Adipocyte (in vitro differentiated cells): ENCODE measurements around the gene EPHA5.

Experiments
- DNase-seq: peaks from one replicate; pipeline ENCODE4 v3.0.0-alpha.2; 2015; ENCODE audit warnings: low read depth
- H3K27me3 ChIP-seq: replicated peaks from 2 replicates; pipeline ENCODE4 v1.7.0; 2013; ENCODE audit warnings: mild to moderate bottlenecking, low read length, moderate library complexity; ENCODE audit not compliant: control insufficient read depth, insufficient read depth
- H3K36me3 ChIP-seq: 2 replicates; pipeline ENCODE4 v1.7.0; 2013; ENCODE audit warnings: low read length, mild to moderate bottlenecking, moderate library complexity; ENCODE audit not compliant: control insufficient read depth, insufficient read depth, severe bottlenecking
- H3K4me1 ChIP-seq: 2 replicates; pipeline ENCODE4 v1.7.0; 2013; ENCODE audit warnings: mild to moderate bottlenecking, low read length, moderate library complexity; ENCODE audit not compliant: control insufficient read depth, insufficient read depth
- H3K4me3 ChIP-seq: 2 replicates; pipeline ENCODE4 v1.7.0; 2013; ENCODE audit warnings: mild to moderate bottlenecking, low read length, moderate library complexity
- H3K9ac ChIP-seq: 2 replicates; pipeline ENCODE4 v1.7.0; 2013; ENCODE audit warnings: mild to moderate bottlenecking, low read length, moderate library complexity
- H3K9me3 ChIP-seq: 2 replicates; pipeline ENCODE4 v1.7.0; 2013; ENCODE audit warnings: mild to moderate bottlenecking, low read length, moderate library complexity; ENCODE audit not compliant: control insufficient read depth

Gene EPHA5

DNA sequence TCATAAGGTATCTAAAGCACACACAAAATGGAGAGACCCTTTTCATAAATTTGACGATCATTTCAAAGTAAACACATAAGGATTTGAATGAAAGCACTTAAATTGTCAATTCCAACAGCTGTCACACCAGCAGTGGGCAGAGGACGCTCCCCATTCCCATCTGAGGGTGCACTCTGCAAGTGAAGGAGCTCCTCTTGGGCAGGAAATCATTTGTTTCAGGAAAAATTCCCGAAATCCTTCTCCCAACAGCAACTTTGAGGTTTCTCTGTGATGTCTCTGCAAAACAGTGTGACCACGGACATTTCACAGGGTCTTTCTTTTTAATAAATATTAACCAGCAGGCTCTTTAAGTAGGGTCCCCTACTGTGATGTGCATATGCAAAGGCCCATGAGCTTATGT lies 111.0 kb downstream of the EPHA5 start:
- Histone ChIP-seq H3K4me3 (no peak overlapping the region), H3K9me3 (no peaks in the 10 kb centered on the region), H3K4me1 (no peaks in the 10 kb centered on the region), H3K36me3 (no peaks in the 10 kb centered on the region), H3K9ac (no peak overlapping the region), H3K27me3 (no peaks in the 10 kb centered on the region)
- DNase-seq = no peak

DNA sequence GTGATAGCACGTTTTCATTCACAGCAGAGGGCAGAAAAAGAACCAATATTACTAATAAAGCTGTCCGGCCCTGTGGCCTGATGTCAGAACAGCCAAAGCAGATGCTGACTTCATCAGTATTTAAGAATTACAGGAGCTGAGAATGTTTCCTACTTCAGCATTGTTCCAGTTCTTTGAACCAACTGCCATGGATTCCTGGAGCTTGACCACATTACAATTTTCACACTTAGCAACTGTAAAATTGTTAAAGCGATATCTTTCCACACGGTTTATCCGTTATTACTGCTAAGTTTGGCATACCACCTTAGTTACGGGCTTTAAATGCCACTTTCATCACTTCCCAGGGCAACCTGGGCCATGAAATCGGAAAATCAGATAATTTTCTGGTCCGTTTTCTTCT lies 118.2 kb downstream of the EPHA5 start:
- H3K4me3 ChIP-seq = no peak overlapping the region
- no peaks in the 10 kb centered on the region for H3K9me3 ChIP-seq
- no peaks in the 10 kb centered on the region for H3K27me3 ChIP-seq
- DNase-seq = no peak
- no peaks in the 10 kb centered on the region for H3K4me1 ChIP-seq
- H3K9ac ChIP-seq = no peak overlapping the region
- H3K36me3 ChIP-seq = no peaks in the 10 kb centered on the region

DNA sequence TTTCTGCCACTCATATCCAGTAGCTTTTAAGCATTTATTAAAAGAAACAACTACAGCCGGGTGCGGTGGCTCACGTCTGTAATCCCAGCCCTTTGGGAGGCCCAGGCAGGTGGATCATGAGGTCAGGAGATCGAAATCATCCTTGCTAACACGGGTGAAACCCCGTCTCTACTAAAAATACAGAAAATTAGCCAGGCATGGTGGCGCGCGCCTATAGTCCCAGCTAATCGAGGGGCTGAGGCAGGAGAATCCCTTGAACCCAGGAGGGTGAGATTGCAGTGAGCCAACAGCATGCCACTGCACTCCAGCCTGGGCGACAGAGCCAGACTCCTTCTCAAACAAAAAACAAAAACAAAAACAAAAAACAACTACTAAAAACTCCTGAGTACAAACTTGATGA lies 119.8 kb downstream of the EPHA5 start:
- Histone ChIP-seq H3K4me3 (no peak overlapping the region), H3K9me3 (no peaks in the 10 kb centered on the region), H3K27me3 (no peaks in the 10 kb centered on the region), H3K9ac (no peak overlapping the region), H3K4me1 (no peaks in the 10 kb centered on the region), H3K36me3 (no peaks in the 10 kb centered on the region)
- no peak for DNase-seq

DNA sequence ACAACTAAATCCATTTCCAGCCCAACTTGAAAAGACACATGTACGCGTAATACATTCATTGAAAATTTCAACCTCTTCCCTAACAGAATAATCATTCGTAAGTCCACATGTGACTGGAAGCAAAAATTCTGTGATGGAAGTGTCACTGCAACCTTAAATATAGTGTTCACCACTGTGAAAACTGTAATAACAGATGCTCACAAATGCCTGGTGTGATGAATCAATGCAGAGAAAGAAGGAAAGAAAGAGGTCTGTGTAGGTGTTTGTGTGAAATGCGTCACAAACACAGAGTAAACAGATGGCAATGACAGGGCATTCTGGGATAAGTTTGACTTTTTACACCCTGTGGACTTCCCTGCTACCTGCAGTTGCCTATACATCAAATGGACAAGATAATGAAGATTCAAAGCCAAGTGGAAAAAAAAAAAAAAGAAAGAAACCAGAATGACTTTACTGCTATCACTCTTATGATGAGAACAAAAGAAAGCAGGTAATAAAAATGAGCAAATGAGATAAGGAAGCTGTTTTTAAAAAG lies 123.3 kb downstream of the EPHA5 start:
- Histone ChIP-seq H3K9me3 (peaks cover 5% of the 10 kb centered on the region), H3K36me3 (no peaks in the 10 kb centered on the region), H3K27me3 (no peaks in the 10 kb centered on the region), H3K9ac (no peak overlapping the region), H3K4me3 (no peak overlapping the region), H3K4me1 (no peaks in the 10 kb centered on the region)
- DNase-seq = no peak

DNA sequence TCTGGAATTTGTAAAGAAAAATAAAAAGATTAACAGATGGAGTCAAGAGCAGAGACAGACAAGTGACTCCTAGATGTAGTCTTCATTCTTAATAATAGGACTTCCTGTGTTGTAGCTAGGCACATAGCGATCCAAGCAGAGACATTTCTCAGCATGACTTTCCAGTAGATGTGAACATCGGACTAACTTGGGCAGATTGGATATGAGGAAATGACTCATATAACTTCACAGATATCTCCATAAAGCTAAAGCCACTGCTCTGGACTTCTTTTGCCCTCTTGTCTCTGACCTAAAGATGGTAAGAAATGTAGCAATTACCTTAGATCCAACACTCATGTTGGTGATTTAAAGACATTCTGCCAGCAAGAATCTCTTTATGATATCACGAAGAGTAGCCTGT lies 131.7 kb downstream of the EPHA5 start:
- H3K9me3 ChIP-seq = peaks cover 2% of the 10 kb centered on the region
- no peak overlapping the region for H3K4me3 ChIP-seq
- no peaks in the 10 kb centered on the region for H3K36me3 ChIP-seq
- peak; percentile 8 for DNase-seq
- no peak overlapping the region for H3K9ac ChIP-seq
- no peaks in the 10 kb centered on the region for H3K4me1 ChIP-seq
- H3K27me3 ChIP-seq = no peaks in the 10 kb centered on the region

DNA sequence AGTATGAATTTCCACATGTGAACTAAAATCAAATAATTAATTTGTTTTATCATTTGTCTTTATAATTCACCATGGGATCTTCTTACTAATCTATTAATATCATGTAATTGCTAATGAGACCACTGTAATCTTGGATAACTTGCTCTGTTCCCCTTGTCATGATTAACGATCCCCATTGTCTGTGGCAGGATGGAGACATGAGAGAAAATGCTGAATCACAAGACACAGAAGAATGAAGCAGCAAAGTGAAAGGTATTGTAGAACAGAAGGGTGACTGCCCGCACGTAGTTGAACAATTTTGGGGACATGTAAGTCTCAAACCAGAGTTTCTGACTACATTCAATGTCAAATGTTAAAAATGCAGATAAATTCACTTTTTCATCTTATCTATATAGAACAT lies 135.2 kb downstream of the EPHA5 start:
- Histone ChIP-seq H3K36me3 (no peaks in the 10 kb centered on the region), H3K9ac (no peak overlapping the region), H3K4me1 (no peaks in the 10 kb centered on the region), H3K27me3 (no peaks in the 10 kb centered on the region), H3K9me3 (no peaks in the 10 kb centered on the region), H3K4me3 (no peak overlapping the region)
- DNase-seq = no peak

DNA sequence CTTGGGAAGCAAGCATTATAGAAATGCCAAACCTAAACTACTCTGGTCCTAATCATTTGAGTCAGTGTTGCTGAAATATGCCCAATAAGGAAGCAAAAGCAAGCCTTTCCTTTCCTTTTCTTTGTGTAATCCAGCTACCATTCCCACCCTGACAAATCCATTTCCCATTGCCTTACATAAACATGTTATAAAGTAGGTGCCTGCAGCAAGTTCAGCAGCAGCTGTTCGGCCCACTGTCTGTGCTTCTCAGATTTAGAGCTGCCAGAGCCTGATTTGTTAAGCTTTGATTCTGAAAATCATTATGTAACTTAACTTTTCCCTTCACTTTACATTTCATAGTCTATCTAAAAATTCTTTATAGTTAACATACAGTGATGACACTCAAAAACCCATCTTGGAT lies 148.6 kb downstream of the EPHA5 start:
- H3K4me3 ChIP-seq = no peak overlapping the region
- H3K36me3 ChIP-seq = no peaks in the 10 kb centered on the region
- no peaks in the 10 kb centered on the region for H3K9me3 ChIP-seq
- H3K27me3 ChIP-seq = no peaks in the 10 kb centered on the region
- no peak for DNase-seq
- no peak overlapping the region for H3K9ac ChIP-seq
- H3K4me1 ChIP-seq = no peaks in the 10 kb centered on the region

DNA sequence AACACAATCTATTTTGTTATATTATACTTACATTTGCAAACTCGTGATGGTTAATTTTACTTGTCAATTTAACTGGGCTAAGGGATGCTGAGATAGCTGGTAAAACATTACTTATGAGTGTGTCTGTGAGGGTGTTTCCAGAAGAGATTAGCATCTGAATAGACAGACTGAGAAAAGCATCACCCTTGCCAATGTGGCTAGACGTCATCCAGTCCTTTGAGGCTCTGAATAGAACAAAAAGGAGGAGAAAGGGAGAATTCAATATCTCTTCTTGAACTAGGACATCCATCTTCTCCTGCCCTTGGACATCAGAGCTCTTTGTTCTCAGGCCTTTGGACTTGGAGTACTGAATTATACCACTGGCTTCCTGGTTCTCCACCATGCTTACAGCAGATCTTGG lies 154.6 kb downstream of the EPHA5 start:
- Histone ChIP-seq H3K27me3 (no peaks in the 10 kb centered on the region), H3K4me1 (no peaks in the 10 kb centered on the region), H3K9me3 (no peaks in the 10 kb centered on the region), H3K4me3 (no peak overlapping the region), H3K9ac (no peak overlapping the region), H3K36me3 (no peaks in the 10 kb centered on the region)
- DNase-seq = no peak

DNA sequence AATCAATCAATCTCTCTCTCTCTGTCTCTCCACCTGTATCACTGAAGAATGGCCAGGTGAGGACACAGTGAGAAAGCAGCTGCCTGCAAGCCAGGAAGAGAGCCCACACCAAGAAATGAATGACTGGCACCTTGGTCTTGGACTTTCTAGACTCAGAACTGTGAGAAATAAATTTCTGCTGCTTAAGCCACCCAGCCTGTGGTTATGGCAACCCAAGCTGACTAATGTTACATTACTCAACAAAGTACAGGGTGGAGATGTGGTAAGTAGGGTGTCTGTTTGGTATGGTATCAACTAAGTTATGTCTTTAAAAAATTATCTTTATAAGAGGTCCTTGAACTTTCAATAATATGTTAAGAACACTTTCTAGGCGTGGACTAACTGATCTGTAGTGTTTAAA lies 159.3 kb downstream of the EPHA5 start:
- Histone ChIP-seq H3K4me3 (no peak overlapping the region), H3K36me3 (no peaks in the 10 kb centered on the region), H3K9ac (no peak overlapping the region), H3K27me3 (no peaks in the 10 kb centered on the region), H3K4me1 (no peaks in the 10 kb centered on the region), H3K9me3 (no peaks in the 10 kb centered on the region)
- DNase-seq = peak; percentile 62

DNA sequence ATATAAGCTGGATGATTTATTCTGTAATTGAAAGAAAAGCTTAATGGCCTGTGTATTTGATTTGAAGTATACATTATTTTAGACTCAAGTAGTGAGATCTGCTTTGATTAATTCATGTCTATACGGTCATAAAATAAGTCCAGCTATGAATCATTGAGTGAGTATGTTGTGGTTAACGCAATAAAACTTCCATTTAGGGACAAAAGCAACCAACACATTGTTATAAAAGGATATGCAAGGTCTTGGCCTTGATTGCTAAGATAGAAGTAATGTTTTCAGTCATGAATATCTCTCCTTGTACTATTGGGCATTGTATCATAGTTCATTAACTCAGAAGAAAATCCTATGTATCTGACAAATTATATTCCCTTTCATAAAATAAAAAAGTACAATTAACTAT lies 162.1 kb downstream of the EPHA5 start:
- Histone ChIP-seq H3K9me3 (no peaks in the 10 kb centered on the region), H3K9ac (no peak overlapping the region), H3K4me1 (no peaks in the 10 kb centered on the region), H3K27me3 (no peaks in the 10 kb centered on the region), H3K36me3 (no peaks in the 10 kb centered on the region), H3K4me3 (no peak overlapping the region)
- DNase-seq = peak; percentile 59

DNA sequence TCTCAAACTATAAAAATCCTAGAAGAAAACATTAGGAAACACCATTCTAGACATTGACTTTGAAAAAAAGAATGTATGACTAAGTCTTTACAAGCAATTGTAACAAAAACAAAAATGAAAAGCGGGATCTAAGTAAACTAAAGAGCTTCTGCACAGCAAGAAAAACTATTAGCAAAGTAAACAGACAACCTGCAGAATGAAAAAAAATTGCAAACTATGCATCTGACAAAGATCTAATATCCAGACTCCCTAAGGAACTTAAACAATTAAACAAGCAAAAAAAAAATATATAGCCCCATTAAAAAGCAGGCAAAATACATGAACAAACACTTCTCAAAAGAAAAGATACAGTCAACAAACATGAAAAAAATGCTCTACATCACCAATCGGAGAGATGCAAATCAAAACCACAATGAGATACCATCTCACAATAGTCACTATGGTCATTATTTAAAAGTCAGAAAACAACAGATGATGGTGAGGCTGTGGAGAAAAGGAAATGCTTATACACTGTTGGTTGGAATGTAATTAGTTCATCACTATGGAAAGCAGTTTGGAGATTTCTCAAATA lies 168.1 kb downstream of the EPHA5 start:
- no peaks in the 10 kb centered on the region for H3K36me3 ChIP-seq
- H3K27me3 ChIP-seq = no peaks in the 10 kb centered on the region
- H3K9me3 ChIP-seq = no peaks in the 10 kb centered on the region
- H3K4me3 ChIP-seq = no peak overlapping the region
- no peaks in the 10 kb centered on the region for H3K4me1 ChIP-seq
- peak; percentile 83 for DNase-seq
- H3K9ac ChIP-seq = no peak overlapping the region

DNA sequence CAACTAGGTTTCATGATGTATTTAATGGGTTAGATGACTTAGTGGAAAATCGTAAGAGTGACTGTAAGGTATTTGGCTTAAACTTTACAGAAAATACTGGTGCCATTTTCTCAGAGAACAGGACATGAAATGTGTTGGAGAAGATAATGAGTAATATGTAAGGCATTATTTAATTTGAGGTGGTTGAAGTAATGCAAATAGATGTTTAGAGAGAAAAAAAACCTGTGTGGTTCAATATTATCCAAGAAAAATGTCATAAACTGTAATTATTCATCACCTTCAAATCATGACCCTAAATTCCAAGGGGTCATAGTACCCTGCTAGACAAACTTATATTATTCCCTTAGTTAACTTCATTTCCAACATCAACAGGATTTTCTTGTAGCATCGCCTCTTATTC lies 171.7 kb downstream of the EPHA5 start:
- no peak overlapping the region for H3K9ac ChIP-seq
- DNase-seq = no peak
- H3K36me3 ChIP-seq = no peaks in the 10 kb centered on the region
- no peaks in the 10 kb centered on the region for H3K4me1 ChIP-seq
- no peak overlapping the region for H3K4me3 ChIP-seq
- no peaks in the 10 kb centered on the region for H3K9me3 ChIP-seq
- no peaks in the 10 kb centered on the region for H3K27me3 ChIP-seq
